Transverse colon (tissue), 4 donors: ENCODE data around the gene PHACTR3. TPM values are rescaled to one million over a fixed set of nuclear protein-coding genes. Genes with fewer than 3 reads are reported as not detected.

Experiments
- DNase-seq: peaks from one replicate; pipeline ENCODE4 v3.0.0-alpha.2; 2019
- H3K27ac ChIP-seq, 4 donors: fragments of 200-600 bp; sonication (generic); 2 replicates each; pipeline ENCODE4 v1.5.1; 2016 to 2018; ENCODE audit warnings: inconsistent platforms in 4 of 4
- H3K27me3 ChIP-seq: fragments of 200-600 bp; sonication (generic); 2 replicates; pipeline ENCODE4 v1.5.1; 2017; ENCODE audit warnings: inconsistent platforms
- H3K36me3 ChIP-seq, 4 donors: fragments of 200-600 bp; sonication (generic); 2 replicates each; pipeline ENCODE4 v1.5.1; 2017 to 2019; ENCODE audit warnings: inconsistent platforms in 4 of 4
- H3K4me1 ChIP-seq, 4 donors: fragments of 200-600 bp; sonication (generic); 2 replicates each; pipeline ENCODE4 v1.5.1; 2017 to 2020; ENCODE audit warnings: inconsistent platforms in 4 of 4
- H3K4me3 ChIP-seq, 4 donors: fragments of 200-600 bp; sonication (generic); 1 replicate in 1 of 4; 2 replicates in 3 of 4; pipeline versions ENCODE4 v1.5.1 to v1.6.1; 2017 to 2019; ENCODE audit warnings: inconsistent platforms in 4 of 4
- H3K9me3 ChIP-seq, 2 donors: fragments of 200-600 bp; sonication (generic); 2 replicates each; pipeline ENCODE4 v1.5.1; 2017 to 2019; ENCODE audit warnings: inconsistent platforms in 2 of 2
- CTCF ChIP-seq, 5 experiments: fragments of 200-600 bp in 3 of 5; fragments of 450-650 bp in 2 of 5; sonication (generic) in 3 of 5; IDR thresholded peaks; 1 replicate in 2 of 5; 2 replicates in 3 of 5; pipeline ENCODE4 v1.5.1; 2016 to 2017; ENCODE audit warnings: antibody characterized with exemption in 5 of 5, inconsistent platforms in 3 of 5, mild to moderate bottlenecking in 2 of 5, moderate library complexity in 1 of 5
- EP300 ChIP-seq: sonication (generic); formaldehyde crosslinking; IDR thresholded peaks from one replicate; pipeline ENCODE4 v1.6.1; 2017; ENCODE audit warnings: antibody characterized with exemption, low read depth
- POLR2A ChIP-seq: fragments of 450-650 bp; IDR thresholded peaks from one replicate; pipeline ENCODE4 v1.6.1; 2016; ENCODE audit warnings: antibody characterized with exemption, mild to moderate bottlenecking, moderate library complexity
- POLR2AphosphoS5 ChIP-seq, 3 donors: sonication (generic); formaldehyde crosslinking; IDR thresholded peaks; one replicate each; pipeline ENCODE4 v1.6.1; 2016; ENCODE audit warnings: antibody characterized with exemption in 3 of 3
- WGBS, 2 donors: methylation state at CpG; one replicate each; pipeline ENCODE4 v1.1.5; 2018; ENCODE audit warnings: low coverage in 1 of 2; 5-methylcytosine and 5-hydroxymethylcytosine counted together
- in situ Hi-C, 4 donors: fragments of 200-750 bp; cut with MboI; loops; one replicate each; pipeline versions ENCODE4 v1.15.0 to v1.15.1; 2017; ENCODE audit warnings: low sequenced_read_pairs in 3 of 4, low pct_ligation_motif_present in 1 of 4, low pct_unique_long_range_greater_than_20kb in 1 of 4
- intact Hi-C: fragments of 100-400 bp; cut with DNase I; formaldehyde crosslinking; loops from one replicate; pipeline ENCODE4 v1.15.1; 2023; ENCODE audit warnings: low total_unique reads
- total RNA-seq, 4 donors: library from RNA; depleted of rRNA; stranded (reverse); fragments of >200 nt; gene quantifications; one replicate each; pipeline ENCODE4 v1.1.0, GENCODE V29; 2016

PHACTR3 gene
- total RNA-seq, 4 donors from 2014 or later = 1.6 to 7.1 (median 5.6) TPM

GRCh38 chr20:59692139-59692538 is 87.8 kb downstream of the PHACTR3 start:
- no peaks in the 10 kb centered on the region for H3K9me3 ChIP-seq
- H3K36me3 ChIP-seq = no peaks in the 10 kb centered on the region
- no peak overlapping the region for H3K4me3 ChIP-seq
- in situ Hi-C loops = no loop called here
- TF ChIP-seq POLR2A (no peak), CTCF (IDR thresholded peaks at IDR 0.05) (no peak), POLR2AphosphoS5 (IDR thresholded peaks at IDR 0.05) (no peak), EP300 (no peak)
- H3K4me1 ChIP-seq = no peaks in the 10 kb centered on the region
- intact Hi-C loops = no loop called here
- no peak overlapping the region for H3K27ac ChIP-seq
- no peak for DNase-seq
- peaks cover 7% of the 10 kb centered on the region for H3K27me3 ChIP-seq
- 66% methylated on average over 3 of the region's 3 CpGs; no CpG with 5 or more reads in 1 of the 2 donors for WGBS, 2 donors

- Histone ChIP-seq H3K4me3 (no peak overlapping the region), H3K4me1 (no peaks in the 10 kb centered on the region), H3K27ac (no peak overlapping the region), H3K9me3 (no peaks in the 10 kb centered on the region), H3K36me3 (no peaks in the 10 kb centered on the region), H3K27me3 (peaks cover 7% of the 10 kb centered on the region)
- 90% methylated on average over 4 of the region's 4 CpGs; no CpG with 5 or more reads in 1 of the 2 donors for WGBS, 2 donors
- no peak for DNase-seq
- in situ Hi-C loops = no loop called here
- TF ChIP-seq POLR2A (no peak), CTCF (IDR thresholded peaks at IDR 0.05) (no peak), POLR2AphosphoS5 (IDR thresholded peaks at IDR 0.05) (no peak), EP300 (no peak)
- intact Hi-C loops = no loop called here
Measured at GRCh38 chr20:59693587-59693986, 89.2 kb downstream of the PHACTR3 start.

GRCh38 chr20:59696476-59696875 is 92.1 kb downstream of the PHACTR3 start:
- H3K36me3 ChIP-seq = no peaks in the 10 kb centered on the region
- no peak overlapping the region for H3K27ac ChIP-seq
- H3K27me3 ChIP-seq = peaks cover 7% of the 10 kb centered on the region
- no peak for DNase-seq
- no peak overlapping the region for H3K4me3 ChIP-seq
- no peak for TF ChIP-seq CTCF (IDR thresholded peaks at IDR 0.05)
- no peak for TF ChIP-seq POLR2AphosphoS5 (IDR thresholded peaks at IDR 0.05)
- no peak for TF ChIP-seq POLR2A
- no peak for TF ChIP-seq EP300
- WGBS, 2 donors = 54 to 68% methylated on average over 3 to 5 of the region's 5 CpGs
- H3K4me1 ChIP-seq = no peaks in the 10 kb centered on the region
- intact Hi-C loops (no loop called here), in situ Hi-C loops (no loop called here)
- H3K9me3 ChIP-seq = no peaks in the 10 kb centered on the region

GRCh38 chr20:59697068-59697467 is 92.7 kb downstream of the PHACTR3 start:
- no peak overlapping the region for H3K27ac ChIP-seq
- H3K4me3 ChIP-seq = no peak overlapping the region
- peaks cover 7% of the 10 kb centered on the region for H3K27me3 ChIP-seq
- no peaks in the 10 kb centered on the region for H3K9me3 ChIP-seq
- TF ChIP-seq POLR2A = no peak
- no peak for TF ChIP-seq POLR2AphosphoS5 (IDR thresholded peaks at IDR 0.05)
- TF ChIP-seq EP300 = no peak
- no peak for TF ChIP-seq CTCF (IDR thresholded peaks at IDR 0.05)
- intact Hi-C loops = no loop called here
- in situ Hi-C loops = no loop called here
- 33 to 76% methylated on average over 2 to 4 of the region's 4 CpGs for WGBS, 2 donors
- H3K4me1 ChIP-seq = no peaks in the 10 kb centered on the region
- DNase-seq = no peak
- H3K36me3 ChIP-seq = no peaks in the 10 kb centered on the region
